Neural progenitor cell (in vitro differentiated cells): Measurements from ENCODE around the gene HES4. TPM values are rescaled to one million over a fixed set of nuclear protein-coding genes. Genes with fewer than 3 reads are reported as not detected.
"Not testable (repeated sequence)": the region's sequence is repeated elsewhere in the genome, so short reads cannot be mapped to it uniquely, and the experiment has no call there.

ENCODE experiments used
- DNase-seq: peaks from one replicate; pipeline ENCODE4 v3.0.0-alpha.2; 2016; ENCODE audit warnings: low spot score
- H2AFZ ChIP-seq: fragments of 200-600 bp; sonication (generic); replicated peaks from 2 replicates; pipeline ENCODE4 v1.6.1; 2016; ENCODE audit warnings: antibody characterized with exemption
- H3F3A ChIP-seq: fragments of 200-600 bp; sonication (generic); 2 replicates; pipeline ENCODE4 v1.6.1; 2016; ENCODE audit warnings: antibody characterized with exemption, low read depth
- H3K27ac ChIP-seq: fragments of 200-600 bp; sonication (generic); 2 replicates; pipeline ENCODE4 v1.5.1; 2016; ENCODE audit warnings: mild to moderate bottlenecking
- H3K27me3 ChIP-seq: fragments of 200-600 bp; sonication (generic); 2 replicates; pipeline ENCODE4 v1.6.1; 2016; ENCODE audit warnings: mild to moderate bottlenecking, moderate library complexity
- H3K36me3 ChIP-seq: fragments of 200-600 bp; sonication (generic); 2 replicates; pipeline ENCODE4 v1.5.1; 2016
- H3K4me1 ChIP-seq: fragments of 200-600 bp; sonication (generic); 2 replicates; pipeline ENCODE4 v1.6.1; 2016; ENCODE audit warnings: mixed run types
- H3K4me2 ChIP-seq: fragments of 200-600 bp; sonication (generic); 2 replicates; pipeline ENCODE4 v1.6.1; 2016
- H3K4me3 ChIP-seq: fragments of 200-600 bp; sonication (generic); 2 replicates; pipeline ENCODE4 v1.5.1; 2016
- H3K79me2 ChIP-seq: fragments of 200-600 bp; sonication (generic); 2 replicates; pipeline ENCODE4 v1.6.1; 2016; ENCODE audit warnings: low read depth
- H3K9ac ChIP-seq: fragments of 200-600 bp; sonication (generic); 2 replicates; pipeline ENCODE4 v1.6.1; 2016
- H3K9me3 ChIP-seq: fragments of 200-600 bp; sonication (generic); 2 replicates; pipeline ENCODE4 v1.5.1; 2016; ENCODE audit warnings: low read depth
- H4K20me1 ChIP-seq: fragments of 200-600 bp; sonication (generic); 2 replicates; pipeline ENCODE4 v1.6.1; 2016; ENCODE audit warnings: low read depth
- H3K27ac Mint-ChIP-seq: 3 replicates; pipeline ENCODE4 v1.8.0; 2021; ENCODE audit warnings: mixed read lengths
- H3K27me3 Mint-ChIP-seq: 2 replicates; pipeline ENCODE4 v1.8.0; 2022; ENCODE audit warnings: low read depth, mild to moderate bottlenecking, inconsistent platforms, moderate library complexity, mixed read lengths; ENCODE audit not compliant: insufficient read depth
- H3K36me3 Mint-ChIP-seq: 3 replicates; pipeline ENCODE4 v1.8.0; 2021; ENCODE audit warnings: mixed read lengths
- H3K4me1 Mint-ChIP-seq: 3 replicates; pipeline ENCODE4 v1.8.0; 2021; ENCODE audit warnings: mixed read lengths
- H3K4me3 Mint-ChIP-seq: 3 replicates; pipeline ENCODE4 v1.8.0; 2021; ENCODE audit warnings: mild to moderate bottlenecking, moderate library complexity, mixed read lengths
- H3K9me3 Mint-ChIP-seq: 3 replicates; pipeline ENCODE4 v1.8.0; 2020; ENCODE audit warnings: mixed read lengths
- CTCF ChIP-seq: fragments of 200-600 bp; sonication (generic); IDR thresholded peaks from 2 replicates; pipeline ENCODE4 v1.5.1; 2017; ENCODE audit warnings: antibody characterized with exemption, mild to moderate bottlenecking
- EZH2 ChIP-seq: fragments of 200-600 bp; sonication (generic); IDR thresholded peaks from 2 replicates; pipeline ENCODE4 v1.6.1; 2017; ENCODE audit warnings: antibody characterized with exemption, mild to moderate bottlenecking, moderate library complexity
- EZH2phosphoT487 ChIP-seq: fragments of 200-600 bp; sonication (generic); IDR thresholded peaks from 2 replicates; pipeline ENCODE4 v1.6.1; 2017; ENCODE audit warnings: antibody characterized with exemption
- total RNA-seq: library from RNA; depleted of rRNA; stranded (reverse); fragments of >200 nt; gene quantifications from 2 replicates; pipeline ENCODE4 v1.2.3, GENCODE V29; 2015; ENCODE audit warnings: low replicate concordance

HES4 gene
- total RNA-seq, 1 donor from 2014 or later: 7.6 TPM

- Mint-ChIP-seq H3K27me3 (peaks cover 25% of the 10 kb centered on the region), H3K4me1 (peaks cover 7% of the 10 kb centered on the region), H3K27ac (no peak overlapping the region), H3K4me3 (no peak overlapping the region), H3K36me3 (peaks cover 2% of the 10 kb centered on the region), H3K9me3 (peaks cover 40% of the 10 kb centered on the region)
- H3K9me3 ChIP-seq: no peaks in the 10 kb centered on the region
- H3K36me3 ChIP-seq: no peaks in the 10 kb centered on the region
- no peak overlapping the region for H3K9ac ChIP-seq
- peaks cover 100% of the 10 kb centered on the region for H3K27me3 ChIP-seq
- no peak overlapping the region for H3K27ac ChIP-seq
- H3K4me1 ChIP-seq: peaks cover 9% of the 10 kb centered on the region
- H3K79me2 ChIP-seq: no peaks in the 10 kb centered on the region
- no peak overlapping the region for H3K4me3 ChIP-seq
- TF ChIP-seq EZH2phosphoT487 (no peak), CTCF (no peak), EZH2 (no peak)
- no peak overlapping the region for H2AFZ ChIP-seq
- H3F3A ChIP-seq: peaks cover 16% of the 10 kb centered on the region
- no peak for DNase-seq
- no peak overlapping the region for H3K4me2 ChIP-seq
- H4K20me1 ChIP-seq: peaks cover 18% of the 10 kb centered on the region
These were observed 6.4 kb downstream of the HES4 start for GRCh38 chr1:993379-993995.

DNA sequence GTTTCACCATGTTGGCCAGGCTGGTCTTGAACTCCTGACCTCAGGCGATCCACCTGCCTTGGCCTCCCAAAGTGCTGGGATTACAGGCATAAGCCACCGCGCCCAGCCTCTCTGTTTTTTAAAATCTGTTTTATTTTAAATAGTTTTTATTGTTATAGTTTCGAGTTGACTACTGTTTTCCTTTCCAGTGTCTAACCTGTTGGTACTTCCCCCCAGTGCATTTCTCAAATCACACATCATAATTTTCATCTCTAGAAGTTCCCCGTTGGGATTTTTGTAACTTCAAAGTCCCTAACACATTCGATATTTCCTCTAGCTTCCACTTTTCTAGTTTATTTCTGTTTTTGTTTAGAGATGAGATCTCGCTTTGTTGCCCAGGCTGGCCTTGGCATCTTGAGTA lies 7.5 kb downstream of the HES4 start:
- Histone ChIP-seq H3K4me1 (peaks cover 6% of the 10 kb centered on the region), H3K4me2 (no peak overlapping the region), H2AFZ (no peak overlapping the region), H3K9ac (no peak overlapping the region), H3K9me3 (no peaks in the 10 kb centered on the region), H3K79me2 (no peaks in the 10 kb centered on the region), H4K20me1 (peaks cover 7% of the 10 kb centered on the region), H3K36me3 (no peaks in the 10 kb centered on the region), H3K27ac (no peak overlapping the region), H3K4me3 (no peak overlapping the region), H3F3A (peaks cover 7% of the 10 kb centered on the region), H3K27me3 (peaks cover 100% of the 10 kb centered on the region)
- Mint-ChIP-seq H3K27me3 (peaks cover 25% of the 10 kb centered on the region), H3K9me3 (peaks cover 42% of the 10 kb centered on the region), H3K4me1 (peaks cover 7% of the 10 kb centered on the region), H3K4me3 (no peak overlapping the region), H3K27ac (no peak overlapping the region), H3K36me3 (peaks cover 4% of the 10 kb centered on the region)
- DNase-seq: no peak
- TF ChIP-seq EZH2phosphoT487: no peak
- no peak for TF ChIP-seq EZH2
- TF ChIP-seq CTCF: no peak

GRCh38 chr1:991895-992294 lies 8.0 kb downstream of the HES4 start:
- Histone ChIP-seq H3K27ac (no peak overlapping the region), H3F3A (peaks cover 2% of the 10 kb centered on the region), H3K4me2 (no peak overlapping the region), H3K9ac (no peak overlapping the region), H2AFZ (no peak overlapping the region), H3K4me3 (no peak overlapping the region), H3K27me3 (peaks cover 100% of the 10 kb centered on the region), H3K36me3 (no peaks in the 10 kb centered on the region), H3K4me1 (peaks cover 1% of the 10 kb centered on the region), H4K20me1 (peaks cover 2% of the 10 kb centered on the region), H3K79me2 (no peaks in the 10 kb centered on the region), H3K9me3 (no peaks in the 10 kb centered on the region)
- no peak for DNase-seq
- H3K27ac Mint-ChIP-seq: no peak overlapping the region
- H3K27me3 Mint-ChIP-seq: peaks cover 25% of the 10 kb centered on the region
- H3K4me3 Mint-ChIP-seq: no peak overlapping the region
- TF ChIP-seq CTCF: no peak
- TF ChIP-seq EZH2: no peak
- no peak for TF ChIP-seq EZH2phosphoT487
- peaks cover 42% of the 10 kb centered on the region for H3K9me3 Mint-ChIP-seq
- H3K4me1 Mint-ChIP-seq: peaks cover 3% of the 10 kb centered on the region
- H3K36me3 Mint-ChIP-seq: peaks cover 4% of the 10 kb centered on the region

DNA sequence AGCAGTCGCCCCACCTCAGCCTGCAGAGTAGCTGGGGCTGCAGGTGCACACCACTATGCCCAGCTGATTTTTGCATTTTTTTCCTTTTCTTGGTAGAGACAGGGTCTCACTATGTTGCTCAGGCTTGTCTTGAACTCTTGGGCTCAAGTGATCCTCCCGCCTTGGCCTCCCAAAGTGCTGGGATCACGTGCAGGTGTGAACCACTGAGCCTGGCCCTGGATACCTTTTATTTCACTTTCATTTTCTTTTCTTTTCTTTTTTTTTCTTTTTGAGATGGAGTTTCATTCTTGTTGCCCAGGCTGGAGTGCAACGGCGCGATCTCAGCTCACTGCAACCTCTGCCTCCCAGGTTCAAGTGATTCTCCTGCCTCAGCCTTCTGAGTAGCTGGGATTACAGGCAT lies 8.6 kb downstream of the HES4 start:
- not testable (repeated sequence) for H3K9me3 ChIP-seq, H3K4me3 Mint-ChIP-seq, H3K9ac ChIP-seq, H3K27ac ChIP-seq, H3K36me3 Mint-ChIP-seq, DNase-seq, H4K20me1 ChIP-seq, H3K27ac Mint-ChIP-seq, H3K36me3 ChIP-seq, H3K4me1 ChIP-seq, H2AFZ ChIP-seq, H3K4me1 Mint-ChIP-seq, H3K79me2 ChIP-seq, H3K4me3 ChIP-seq, H3F3A ChIP-seq, H3K4me2 ChIP-seq
- Mint-ChIP-seq H3K27me3 (peaks cover 25% of the 10 kb centered on the region), H3K9me3 (peaks cover 42% of the 10 kb centered on the region)
- peaks cover 100% of the 10 kb centered on the region for H3K27me3 ChIP-seq

- not testable (repeated sequence) for DNase-seq, H3K27ac ChIP-seq, H4K20me1 ChIP-seq, H2AFZ ChIP-seq, H3K36me3 Mint-ChIP-seq, H3K4me1 ChIP-seq, H3K27ac Mint-ChIP-seq, H3K4me3 ChIP-seq, H3F3A ChIP-seq, H3K9me3 ChIP-seq, H3K4me1 Mint-ChIP-seq, H3K4me3 Mint-ChIP-seq, H3K79me2 ChIP-seq, H3K36me3 ChIP-seq, H3K9ac ChIP-seq, H3K4me2 ChIP-seq
- Mint-ChIP-seq H3K9me3 (peaks cover 36% of the 10 kb centered on the region), H3K27me3 (peaks cover 27% of the 10 kb centered on the region)
- H3K27me3 ChIP-seq: peaks cover 99% of the 10 kb centered on the region
These were observed 11.8 kb downstream of the HES4 start for GRCh38 chr1:988061-988460.
